Measurements from ENCODE around the gene ID1.
"Not testable (repeated sequence)": the region's sequence is repeated elsewhere in the genome, so short reads cannot be mapped to it uniquely, and the experiment has no call there.

Gene ID1

DNA sequence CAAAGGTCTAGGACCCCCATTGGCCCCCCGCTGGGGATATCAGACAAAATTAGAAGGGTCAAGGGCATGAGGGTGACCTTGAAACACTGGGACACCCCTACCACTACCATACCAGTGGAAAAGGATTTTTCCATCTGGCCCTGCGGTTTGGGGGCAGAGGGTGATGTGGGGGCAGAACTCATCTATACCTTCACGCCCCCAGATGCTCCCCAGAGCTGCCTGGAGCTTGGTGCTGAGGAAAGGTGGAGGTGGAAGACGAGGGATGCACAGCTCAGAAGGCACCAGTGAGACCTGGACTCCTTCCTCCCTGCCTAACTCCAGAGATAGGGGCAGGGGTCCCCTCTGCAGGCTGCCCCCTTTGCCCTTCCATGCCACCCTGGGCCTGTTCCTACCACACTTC, 33.7 kb downstream of the ID1 start:
- no peak for DNase-seq

DNA sequence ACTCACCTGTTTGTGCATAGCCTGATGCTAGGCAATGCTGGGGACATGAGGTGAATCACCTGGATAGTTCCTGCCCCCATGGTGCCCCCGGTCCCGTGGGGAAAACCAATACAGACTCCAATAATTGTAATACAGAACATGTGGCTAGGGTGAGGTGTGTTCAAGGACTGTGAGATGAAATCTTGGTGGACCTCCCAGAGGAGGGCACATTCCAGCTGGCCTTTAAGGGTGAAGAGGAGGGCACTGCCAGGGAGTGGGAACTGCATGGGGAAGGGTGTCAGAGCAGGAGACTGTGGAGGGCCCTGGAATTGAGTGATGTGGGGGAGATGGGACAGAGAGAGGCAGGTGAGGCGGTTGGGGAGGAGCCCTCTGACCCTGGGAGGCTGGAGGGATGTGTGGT, 35.2 kb downstream of the ID1 start:
- DNase-seq: no peak

- no peak for DNase-seq
Observed at GRCh38 chr20:31641391-31641790, 36.3 kb downstream of the ID1 start.

- no peak for DNase-seq
Observed at GRCh38 chr20:31642837-31643236, 37.7 kb downstream of the ID1 start.

GRCh38 chr20:31643522-31643921, 38.4 kb downstream of the ID1 start:
- DNase-seq: no peak

- DNase-seq: no peak
Observed at GRCh38 chr20:31644701-31645100, 39.6 kb downstream of the ID1 start.

DNA sequence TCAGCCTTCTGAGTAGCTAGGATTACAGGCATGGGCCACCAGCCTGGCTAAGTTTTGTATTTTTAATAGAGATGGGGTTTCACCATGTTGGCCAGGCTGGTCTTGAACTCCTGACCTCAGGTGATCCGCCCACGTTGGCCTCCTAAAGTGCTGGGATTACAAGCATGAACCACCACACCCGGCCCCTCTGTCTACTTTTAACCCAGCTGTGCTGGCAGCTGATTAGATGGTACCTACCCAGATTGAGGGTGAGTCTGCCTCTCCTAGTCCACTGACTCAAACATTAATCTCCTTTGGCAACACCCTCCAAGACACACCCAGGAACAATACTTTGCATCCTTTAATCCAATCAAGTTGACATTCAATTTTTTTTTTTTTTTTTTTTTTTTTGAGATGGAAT, 43.0 kb downstream of the ID1 start:
- not testable (repeated sequence) for DNase-seq

GRCh38 chr20:31652917-31653396, 47.9 kb downstream of the ID1 start:
- no peak for DNase-seq

- no peak for DNase-seq
Observed at GRCh38 chr20:31653561-31653960, 48.5 kb downstream of the ID1 start.

DNA sequence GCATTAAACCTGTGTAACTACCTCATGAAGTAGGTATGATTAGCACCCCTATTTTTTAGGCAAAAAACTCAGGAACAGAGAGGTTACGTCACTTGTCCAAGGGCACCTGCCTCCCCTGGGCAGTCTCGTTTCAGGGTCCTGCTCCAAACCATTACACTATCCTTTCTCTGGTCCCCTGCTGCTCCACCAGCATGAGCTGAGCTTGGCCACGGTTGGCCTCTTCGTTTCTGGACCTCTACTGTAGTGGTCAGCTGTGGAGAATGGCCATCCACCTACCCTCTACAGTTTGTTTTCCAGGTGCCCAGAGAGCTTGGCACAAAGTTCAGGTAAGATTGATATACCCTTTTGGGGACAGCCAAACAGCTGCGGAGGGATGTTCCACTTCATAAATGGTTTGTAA, 49.4 kb downstream of the ID1 start:
- no peak for DNase-seq

All from activated CD4-positive, alpha-beta T cell treated with anti-CD3 and anti-CD28 coated beads, Interleukin-2, amount 50 U/mL, for 48 hours (primary cell).